HCT116 (cell line): Measurements from ENCODE around the gene DIP2B. TPM values are rescaled to one million over a fixed set of nuclear protein-coding genes. Genes with fewer than 3 reads are reported as not detected.

Experiments used
- ATAC-seq: fragments of 200-7000 bp; cut with Tn5 transposase; 2 replicates; pipeline ENCODE4 v1.9.1; 2020; ENCODE audit warnings: mild to moderate bottlenecking, moderate library complexity
- BruUV-seq: library from RNA; stranded (reverse); fragments of 400-500 nt; replicated peaks from 2 replicates; lab custom pipeline; 2021; lab: Mats Ljungman, UMichigan
- CTCF ChIA-PET: fragments of 300-600 bp; sonication (Branson Sonifier 250); formaldehyde crosslinking; loops from one replicate; lab custom pipeline; 2021; ENCODE audit warnings: antibody characterized with exemption; lab: Charles Lee
- POLR2A ChIA-PET: fragments of 300-600, 350-600 bp; sonication (Branson Sonifier 250); formaldehyde crosslinking; loops from one replicate; lab custom pipeline; 2021; ENCODE audit warnings: antibody characterized with exemption; lab: Charles Lee
- RAD21 ChIA-PET, 2 experiments: fragments of 300-600 bp; sonication (Branson Sonifier 250); formaldehyde crosslinking; loops; one replicate each; lab custom pipeline; 2023; ENCODE audit warnings: low total read pairs in 2 of 2; ENCODE audit not compliant: uncharacterized antibody in 2 of 2, unreplicated experiment in 2 of 2, low non-redundant PET in 1 of 2; lab: Charles Lee
- DNase-seq: peaks from one replicate; pipeline ENCODE4 v3.0.0-alpha.2; 2010; ENCODE audit warnings: low read depth, low spot score
- H2AFZ ChIP-seq: fragments of 200-600 bp; shearing (Covaris generic), sonication (generic); 2 replicates; pipeline ENCODE4 v1.6.1; 2017; ENCODE audit warnings: low read depth, mixed run types, mixed read lengths, antibody characterized with exemption, low read length; ENCODE audit not compliant: poor library complexity, severe bottlenecking
- H3K27ac ChIP-seq: 2 replicates; pipeline ENCODE4 v1.5.1; 2012; ENCODE audit warnings: low read depth, low read length
- H3K27me3 ChIP-seq: fragments of 200-600 bp; sonication (generic); 2 replicates; pipeline ENCODE4 v1.6.1; 2016; ENCODE audit warnings: mixed run types, low read length, mixed read lengths; ENCODE audit not compliant: insufficient read depth
- H3K36me3 ChIP-seq, 2 experiments: fragments of 200-500 bp in 1 of 2; fragments of 200-600 bp in 1 of 2; sonication (Bioruptor generic) in 1 of 2; sonication (generic) in 1 of 2; 2 replicates each; pipeline versions ENCODE4 v1.5.1 to v1.6.1; 2014 to 2016; ENCODE audit warnings: low read length in 2 of 2, inconsistent platforms in 1 of 2, mixed read lengths in 1 of 2, mixed run types in 1 of 2; ENCODE audit not compliant: insufficient read depth in 2 of 2, control insufficient read depth in 1 of 2
- H3K4me1 ChIP-seq, 2 experiments: fragments of 200-600 bp in 1 of 2; sonication (generic) in 1 of 2; 2 replicates each; pipeline versions ENCODE4 v1.5.1 to v1.6.1; 2012 to 2017; ENCODE audit warnings: low read length in 2 of 2, inconsistent platforms in 1 of 2, mild to moderate bottlenecking in 1 of 2, mixed read lengths in 1 of 2, mixed run types in 1 of 2, moderate library complexity in 1 of 2; ENCODE audit not compliant: insufficient read depth in 2 of 2, control insufficient read depth in 1 of 2
- H3K4me2 ChIP-seq: fragments of 200-600 bp; sonication (generic); 2 replicates; pipeline ENCODE4 v1.6.1; 2017; ENCODE audit warnings: mixed run types, low read length, mixed read lengths
- H3K4me3 ChIP-seq, 2 experiments: fragments of 200-600 bp in 1 of 2; sonication (generic) in 1 of 2; replicated peaks in 1 of 2; 2 replicates each; pipeline ENCODE4 v1.5.1; 2011 to 2016; ENCODE audit warnings: low read length in 2 of 2, control low read depth in 1 of 2, low read depth in 1 of 2, mild to moderate bottlenecking in 1 of 2, mixed read lengths in 1 of 2, mixed run types in 1 of 2
- H3K79me2 ChIP-seq: fragments of 200-600 bp; sonication (generic); 2 replicates; pipeline ENCODE4 v1.6.1; 2017; ENCODE audit warnings: mild to moderate bottlenecking, mixed run types, low read length, moderate library complexity, mixed read lengths; ENCODE audit not compliant: insufficient read depth
- H3K9ac ChIP-seq: fragments of 200-600 bp; sonication (generic); 2 replicates; pipeline ENCODE4 v1.6.1; 2016; ENCODE audit warnings: low read length, mixed read lengths
- H3K9me2 ChIP-seq: fragments of 200-600 bp; sonication (generic), shearing (Covaris generic); 2 replicates; pipeline ENCODE4 v1.6.1; 2017; ENCODE audit warnings: mixed run types, mild to moderate bottlenecking, moderate library complexity; ENCODE audit not compliant: insufficient read depth
- H3K9me3 ChIP-seq, 2 experiments: fragments of 200-500 bp in 1 of 2; fragments of 200-600 bp in 1 of 2; sonication (Bioruptor generic) in 1 of 2; sonication (generic) in 1 of 2; 2 replicates each; pipeline ENCODE4 v1.6.1; 2014 to 2017; ENCODE audit warnings: low read length in 2 of 2, mixed read lengths in 2 of 2, inconsistent platforms in 1 of 2, low read depth in 1 of 2, mild to moderate bottlenecking in 1 of 2, mixed run types in 1 of 2, moderate library complexity in 1 of 2; ENCODE audit not compliant: control insufficient read depth in 1 of 2, insufficient read depth in 1 of 2
- H4K20me1 ChIP-seq: fragments of 200-600 bp; sonication (generic), shearing (Covaris generic); 2 replicates; pipeline ENCODE4 v1.6.1; 2017; ENCODE audit warnings: mixed run types, mild to moderate bottlenecking, moderate library complexity; ENCODE audit not compliant: insufficient read depth
- CBX3 ChIP-seq: IDR thresholded peaks from 2 replicates; pipeline ENCODE4 v1.6.1; 2012; ENCODE audit warnings: low read depth
- EZH2 ChIP-seq: fragments of 200-600 bp; sonication (generic); IDR thresholded peaks from 2 replicates; pipeline ENCODE4 v1.6.1; 2017; ENCODE audit warnings: antibody characterized with exemption, mixed run types
- EZH2phosphoT487 ChIP-seq: fragments of 200-600 bp; IDR thresholded peaks from 2 replicates; pipeline ENCODE4 v1.6.1; 2018; ENCODE audit warnings: antibody characterized with exemption, borderline replicate concordance
- FOSL1 ChIP-seq: IDR thresholded peaks from 2 replicates; pipeline ENCODE4 v1.6.1; 2012; ENCODE audit warnings: low read depth
- JUND ChIP-seq: IDR thresholded peaks from 2 replicates; pipeline ENCODE4 v1.6.1; 2012
- POLR2A ChIP-seq: IDR thresholded peaks from 2 replicates; pipeline ENCODE4 v1.7.0; 2011; ENCODE audit warnings: borderline replicate concordance; ENCODE audit not compliant: insufficient read depth, insufficient read length; ENCODE audit errors: extremely low read depth
- POLR2AphosphoS5 ChIP-seq: IDR thresholded peaks from 2 replicates; pipeline ENCODE4 v1.6.1; 2011; ENCODE audit warnings: mild to moderate bottlenecking, low read depth, low read length, moderate library complexity
- RAD21 ChIP-seq: IDR thresholded peaks from 2 replicates; pipeline ENCODE4 v1.6.1; 2012; ENCODE audit warnings: low read depth, mild to moderate bottlenecking
- SIN3A ChIP-seq: IDR thresholded peaks from 2 replicates; pipeline ENCODE4 v1.6.1; 2012; ENCODE audit warnings: low read depth
- SRF ChIP-seq: IDR thresholded peaks from 2 replicates; pipeline ENCODE4 v1.6.1; 2012; ENCODE audit warnings: low read depth
- ZBTB33 ChIP-seq: IDR thresholded peaks from 2 replicates; pipeline ENCODE4 v1.6.1; 2011; ENCODE audit warnings: mild to moderate bottlenecking, low read length, moderate library complexity; ENCODE audit not compliant: insufficient replicate concordance; ENCODE audit errors: extremely low read depth
- ZFX ChIP-seq: fragments of 450-650 bp; IDR thresholded peaks from 2 replicates; pipeline ENCODE4 v1.6.1; 2017
- ZNF274 ChIP-seq: fragments of 200-500 bp; sonication (Bioruptor generic); IDR thresholded peaks from 2 replicates; pipeline ENCODE4 v1.6.1; 2014; ENCODE audit warnings: mild to moderate bottlenecking, low read depth, low read length, inconsistent platforms
- intact Hi-C: fragments of 100-400 bp; cut with micrococcal nuclease; formaldehyde crosslinking; loops from 2 replicates; pipeline ENCODE4 v1.10.0; 2022
- total RNA-seq: library from RNA; stranded (reverse); gene quantifications from one replicate; pipeline ENCODE4 v1.2.1, GENCODE V29; 2021; ENCODE audit not compliant: unreplicated experiment
- TF ChIP-seq, protein P1 (sequence below), 3 experiments: fragments of 200-600 bp in 1 of 3; sonication (generic) in 1 of 3; IDR thresholded peaks in 2 of 3; conservative IDR thresholded peaks in 1 of 3; 2 replicates each; pipeline ENCODE4 v1.5.1; 2012 to 2017; ENCODE audit warnings: low read depth in 2 of 3, low read length in 2 of 3, antibody characterized with exemption in 1 of 3, borderline replicate concordance in 1 of 3, control low read depth in 1 of 3, mild to moderate bottlenecking in 1 of 3, mixed read lengths in 1 of 3, mixed run types in 1 of 3, moderate library complexity in 1 of 3; ENCODE audit not compliant: insufficient read depth in 1 of 3
- TF ChIP-seq, protein P2 (sequence below): IDR thresholded peaks from 2 replicates; pipeline ENCODE4 v1.6.1; 2012

Gene DIP2B
- total RNA-seq, 1 experiment from 2014 or later = 32.3 TPM

DNA sequence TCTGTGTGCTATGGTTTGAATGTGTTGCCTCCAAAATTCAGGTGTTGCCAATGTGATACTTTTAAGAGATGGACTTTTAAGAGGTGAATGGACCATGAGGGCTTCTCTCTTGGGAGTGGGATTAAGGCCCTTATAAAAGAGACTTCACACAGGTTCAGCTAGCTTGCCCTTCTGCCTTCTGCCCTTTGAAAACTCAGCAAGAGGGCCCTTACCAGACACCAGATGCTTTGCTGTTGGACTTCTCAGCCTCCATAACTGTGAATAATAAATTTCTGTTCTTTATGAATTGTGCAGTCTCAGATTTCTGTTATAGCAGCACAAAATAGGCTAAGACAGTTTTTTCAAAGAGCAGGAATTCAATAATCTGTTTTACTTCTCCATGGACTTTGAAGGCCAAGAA is 86.1 kb downstream of the DIP2B start (continued):
- TF ChIP-seq, protein P1, sequence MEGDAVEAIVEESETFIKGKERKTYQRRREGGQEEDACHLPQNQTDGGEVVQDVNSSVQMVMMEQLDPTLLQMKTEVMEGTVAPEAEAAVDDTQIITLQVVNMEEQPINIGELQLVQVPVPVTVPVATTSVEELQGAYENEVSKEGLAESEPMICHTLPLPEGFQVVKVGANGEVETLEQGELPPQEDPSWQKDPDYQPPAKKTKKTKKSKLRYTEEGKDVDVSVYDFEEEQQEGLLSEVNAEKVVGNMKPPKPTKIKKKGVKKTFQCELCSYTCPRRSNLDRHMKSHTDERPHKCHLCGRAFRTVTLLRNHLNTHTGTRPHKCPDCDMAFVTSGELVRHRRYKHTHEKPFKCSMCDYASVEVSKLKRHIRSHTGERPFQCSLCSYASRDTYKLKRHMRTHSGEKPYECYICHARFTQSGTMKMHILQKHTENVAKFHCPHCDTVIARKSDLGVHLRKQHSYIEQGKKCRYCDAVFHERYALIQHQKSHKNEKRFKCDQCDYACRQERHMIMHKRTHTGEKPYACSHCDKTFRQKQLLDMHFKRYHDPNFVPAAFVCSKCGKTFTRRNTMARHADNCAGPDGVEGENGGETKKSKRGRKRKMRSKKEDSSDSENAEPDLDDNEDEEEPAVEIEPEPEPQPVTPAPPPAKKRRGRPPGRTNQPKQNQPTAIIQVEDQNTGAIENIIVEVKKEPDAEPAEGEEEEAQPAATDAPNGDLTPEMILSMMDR (IDR thresholded peaks at IDR 0.05 in 2 of 3, conservative IDR thresholded peaks at IDR 0.05 in 1 of 3; ENCODE audit: borderline replicate concordance in 1 of 3, insufficient read depth in 1 of 3, low read depth in 2 of 3, low read length in 2 of 3) = no peak
- TF ChIP-seq JUND (no peak), FOSL1 (no peak), SRF (no peak), ZFX (no peak)

DNA sequence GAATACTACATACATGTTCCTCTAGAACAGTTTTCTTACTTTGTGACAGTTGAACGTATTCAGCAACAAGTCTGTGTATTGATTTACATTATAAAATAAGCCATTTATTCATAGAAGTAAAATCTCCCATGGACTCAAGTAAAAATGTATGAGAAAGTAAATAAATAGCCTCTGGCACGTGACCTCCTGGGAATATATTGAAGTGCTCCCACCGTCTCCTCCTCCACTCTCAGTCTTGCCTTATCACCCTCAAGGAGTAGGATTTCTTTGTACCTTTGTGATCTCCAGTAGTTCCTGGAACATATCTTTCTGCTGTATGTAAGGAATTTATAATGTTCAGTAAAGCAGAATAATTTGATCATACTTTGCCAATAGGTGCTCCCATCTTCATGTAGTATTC is 90.9 kb downstream of the DIP2B start:
- Histone ChIP-seq H3K4me3 (no peak overlapping the region), H3K4me2 (no peak overlapping the region), H3K9me2 (no peaks in the 10 kb centered on the region), H3K36me3 (no peaks in the 10 kb centered on the region), H3K4me1 (peaks cover 7 to 49% of the 10 kb centered on the region in 2 experiments; a peak in 3 of 4 replicates), H2AFZ (no peak overlapping the region), H3K9me3 (no peaks in the 10 kb centered on the region), H4K20me1 (no peaks in the 10 kb centered on the region), H3K27me3 (no peaks in the 10 kb centered on the region), H3K79me2 (peaks cover 39% of the 10 kb centered on the region), H3K9ac (no peak overlapping the region), H3K27ac (no peak overlapping the region)
- no peak for DNase-seq
- ChIA-PET CTCF (no interaction called here), POLR2A (no interaction called here), RAD21 (no interaction called here)
- TF ChIP-seq ZFX (no peak), EZH2phosphoT487 (no peak), EZH2 (no peak), POLR2A (no peak), RAD21 (no peak), ZNF274 (no peak), SRF (no peak), POLR2AphosphoS5 (no peak), CBX3 (no peak), SIN3A (no peak), JUND (no peak), ZBTB33 (no peak)
- TF ChIP-seq, protein P2, sequence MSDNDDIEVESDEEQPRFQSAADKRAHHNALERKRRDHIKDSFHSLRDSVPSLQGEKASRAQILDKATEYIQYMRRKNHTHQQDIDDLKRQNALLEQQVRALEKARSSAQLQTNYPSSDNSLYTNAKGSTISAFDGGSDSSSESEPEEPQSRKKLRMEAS = no peak
- intact Hi-C loops = no loop called here
- ATAC-seq = no peak
- no TSS peak for BruUV-seq
